K562 (cell line): Measurements from ENCODE around the gene SND1. TPM values are rescaled to one million over a fixed set of nuclear protein-coding genes. Genes with fewer than 3 reads are reported as not detected.
A peak's percentile ranks its signal among the peaks of the same experiment; 100 is the strongest.

Source experiments
- ATF7 ChIP-seq: fragments of 450-650 bp; IDR thresholded peaks from 2 replicates; pipeline ENCODE4 v1.7.1; 2014; ENCODE audit warnings: mild to moderate bottlenecking, moderate library complexity
- FOSL1 ChIP-seq: fragments of 200-800 bp; sonication (Bioruptor generic); conservative IDR thresholded peaks from 2 replicates; pipeline ENCODE4 v1.6.1; 2016; ENCODE audit warnings: missing genetic modification characterization, missing compliant biosample characterization
- FOXA3 ChIP-seq, 2 experiments: fragments of 450-650 bp in 1 of 2; sonication (generic) in 1 of 2; formaldehyde crosslinking; IDR thresholded peaks in 1 of 2; conservative IDR thresholded peaks in 1 of 2; 2 replicates each; pipeline versions ENCODE4 v1.4.0 to v1.8.0; 2020 to 2022; ENCODE audit warnings: mild to moderate bottlenecking in 2 of 2, missing genetic modification reagents in 1 of 2
- JUN ChIP-seq, 2 experiments: sonication (generic) in 1 of 2; formaldehyde crosslinking in 1 of 2; IDR thresholded peaks; 2 replicates each; pipeline versions ENCODE4 v1.6.1 to v1.8.0; 2012 to 2022; ENCODE audit warnings: borderline replicate concordance in 2 of 2, mild to moderate bottlenecking in 2 of 2, improper control_type of control experiment in 1 of 2, low read depth in 1 of 2, low read length in 1 of 2, missing genetic modification reagents in 1 of 2
- MBD2 ChIP-seq: sonication (generic); IDR thresholded peaks from 2 replicates; pipeline ENCODE4 v1.6.1; 2016; ENCODE audit warnings: low read depth, borderline replicate concordance
- NR2C1 ChIP-seq, 2 experiments: fragments of 450-650 bp; IDR thresholded peaks; 2 replicates each; pipeline ENCODE4 v1.6.1; 2017; ENCODE audit warnings: mild to moderate bottlenecking in 2 of 2, antibody characterized with exemption in 1 of 2, inconsistent platforms in 1 of 2, missing compliant biosample characterization in 1 of 2, missing genetic modification characterization in 1 of 2
- POLR3G ChIP-seq: IDR thresholded peaks from 2 replicates; pipeline ENCODE4 v1.6.1; 2011; ENCODE audit not compliant: insufficient read length, insufficient replicate concordance; ENCODE audit errors: extremely low read depth
- RAD21 ChIP-seq, 2 experiments: fragments of 250-450 bp in 1 of 2; fragments of 450-650 bp in 1 of 2; sonication (Bioruptor Pico) in 1 of 2; formaldehyde crosslinking in 1 of 2; IDR thresholded peaks in 1 of 2; conservative IDR thresholded peaks in 1 of 2; 2 replicates each; pipeline versions ENCODE4 v1.4.0 to v1.8.0; 2020 to 2022; ENCODE audit warnings: mild to moderate bottlenecking in 2 of 2, moderate library complexity in 1 of 2
- SAFB2 ChIP-seq: fragments of 200-400 bp; formaldehyde crosslinking; IDR thresholded peaks from 2 replicates; pipeline ENCODE4 v1.6.1; 2018; ENCODE audit warnings: borderline replicate concordance, low read length, low read depth, moderate library complexity; ENCODE audit not compliant: severe bottlenecking
- ZNF134 ChIP-seq: fragments of 250-450 bp; sonication (Bioruptor Pico); conservative IDR thresholded peaks from 2 replicates; pipeline ENCODE4 v1.4.0; 2020
- ZNF174 ChIP-seq: fragments of 250-450 bp; sonication (Bioruptor Pico); IDR thresholded peaks from 2 replicates; pipeline ENCODE4 v1.4.0; 2020; ENCODE audit warnings: mild to moderate bottlenecking
- ZNF354B ChIP-seq: fragments of 250-450 bp; sonication (Bioruptor Pico); IDR thresholded peaks from 2 replicates; pipeline ENCODE4 v1.4.0; 2020
- polyA plus RNA-seq, 8 experiments: library from polyadenylated mRNA; depleted of rRNA in 4 of 8; stranded (reverse) in 5 of 8; unstranded in 3 of 8; fragments of >200 nt; fragmentation: Nextera tagmentation in 2 of 8; fragmentation: Illumina TruSeq in 1 of 8; extraction: Ambion mirVana in 2 of 8; extraction: Trizol in 1 of 8; gene quantifications; 2 replicates each; pipeline versions ENCODE4 v1.2.1 to v1.2.3, GENCODE V29; 2011 to 2014; ENCODE audit warnings: inconsistent platforms in 1 of 8, missing spikeins in 1 of 8
- total RNA-seq, 7 experiments: library from RNA; depleted of rRNA in 6 of 7; stranded (reverse); fragments of >200 nt in 6 of 7; fragmentation: Illumina TruSeq in 2 of 7; extraction: Trizol in 2 of 7; gene quantifications; 2 replicates each; pipeline versions ENCODE4 v1.2.1 to v1.2.3, GENCODE V29; 2011 to 2021; ENCODE audit warnings: low replicate concordance in 1 of 7
- TF ChIP-seq, protein P1 (sequence below): fragments of 450-650 bp; IDR thresholded peaks from 2 replicates; pipeline ENCODE4 v1.6.1; 2017; ENCODE audit warnings: antibody characterized with exemption, mild to moderate bottlenecking
- TF ChIP-seq, protein P2 (sequence below): fragments of 450-650 bp; formaldehyde crosslinking; IDR thresholded peaks from 2 replicates; pipeline ENCODE4 v1.4.0; 2022; ENCODE audit warnings: missing genetic modification characterization
- TF ChIP-seq, protein P3 (sequence below): sonication (generic); formaldehyde crosslinking; IDR thresholded peaks from 2 replicates; pipeline ENCODE4 v1.8.0; 2023; ENCODE audit warnings: missing genetic modification reagents, mild to moderate bottlenecking, borderline replicate concordance

SND1 gene
- total and polyA plus RNA-seq, 9 of the 15 experiments (the other 6 are each of a cell fraction or from before 2014, with no cell fraction given): 46.5 to 307 (median 191) TPM

DNA sequence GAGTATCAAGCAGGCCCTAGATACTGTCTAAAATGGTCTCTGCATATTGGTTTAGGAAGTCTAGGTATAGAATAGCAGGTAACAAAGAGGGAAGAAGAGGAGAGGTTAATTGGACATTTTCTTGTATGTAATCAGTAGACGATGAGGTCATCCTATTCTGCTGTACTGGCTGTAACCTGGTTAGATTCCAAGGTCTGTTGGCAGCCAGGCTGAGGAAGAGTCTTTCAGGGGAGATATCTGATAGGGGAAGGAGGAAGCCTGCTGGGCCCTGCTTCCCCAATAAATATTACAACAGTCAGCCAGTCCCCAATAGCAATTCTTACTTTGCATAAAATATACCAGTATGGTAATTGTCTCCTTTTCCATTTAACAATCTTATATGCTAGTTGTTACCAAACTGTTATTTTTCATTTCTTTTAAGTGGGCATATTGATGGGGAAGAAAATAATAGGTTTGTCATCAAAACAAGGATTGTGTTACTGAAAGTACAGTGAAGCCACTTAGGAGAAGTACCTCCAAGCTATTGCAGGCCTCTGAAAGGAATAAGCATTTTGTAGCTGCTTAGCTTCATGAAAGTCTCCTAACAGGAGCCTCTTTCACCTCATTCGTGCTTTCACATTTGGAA, 192.8 kb downstream of the SND1 start (continued):
- no peak for TF ChIP-seq ZNF134 (CRISPR knock-in tag)
- TF ChIP-seq, protein P1, sequence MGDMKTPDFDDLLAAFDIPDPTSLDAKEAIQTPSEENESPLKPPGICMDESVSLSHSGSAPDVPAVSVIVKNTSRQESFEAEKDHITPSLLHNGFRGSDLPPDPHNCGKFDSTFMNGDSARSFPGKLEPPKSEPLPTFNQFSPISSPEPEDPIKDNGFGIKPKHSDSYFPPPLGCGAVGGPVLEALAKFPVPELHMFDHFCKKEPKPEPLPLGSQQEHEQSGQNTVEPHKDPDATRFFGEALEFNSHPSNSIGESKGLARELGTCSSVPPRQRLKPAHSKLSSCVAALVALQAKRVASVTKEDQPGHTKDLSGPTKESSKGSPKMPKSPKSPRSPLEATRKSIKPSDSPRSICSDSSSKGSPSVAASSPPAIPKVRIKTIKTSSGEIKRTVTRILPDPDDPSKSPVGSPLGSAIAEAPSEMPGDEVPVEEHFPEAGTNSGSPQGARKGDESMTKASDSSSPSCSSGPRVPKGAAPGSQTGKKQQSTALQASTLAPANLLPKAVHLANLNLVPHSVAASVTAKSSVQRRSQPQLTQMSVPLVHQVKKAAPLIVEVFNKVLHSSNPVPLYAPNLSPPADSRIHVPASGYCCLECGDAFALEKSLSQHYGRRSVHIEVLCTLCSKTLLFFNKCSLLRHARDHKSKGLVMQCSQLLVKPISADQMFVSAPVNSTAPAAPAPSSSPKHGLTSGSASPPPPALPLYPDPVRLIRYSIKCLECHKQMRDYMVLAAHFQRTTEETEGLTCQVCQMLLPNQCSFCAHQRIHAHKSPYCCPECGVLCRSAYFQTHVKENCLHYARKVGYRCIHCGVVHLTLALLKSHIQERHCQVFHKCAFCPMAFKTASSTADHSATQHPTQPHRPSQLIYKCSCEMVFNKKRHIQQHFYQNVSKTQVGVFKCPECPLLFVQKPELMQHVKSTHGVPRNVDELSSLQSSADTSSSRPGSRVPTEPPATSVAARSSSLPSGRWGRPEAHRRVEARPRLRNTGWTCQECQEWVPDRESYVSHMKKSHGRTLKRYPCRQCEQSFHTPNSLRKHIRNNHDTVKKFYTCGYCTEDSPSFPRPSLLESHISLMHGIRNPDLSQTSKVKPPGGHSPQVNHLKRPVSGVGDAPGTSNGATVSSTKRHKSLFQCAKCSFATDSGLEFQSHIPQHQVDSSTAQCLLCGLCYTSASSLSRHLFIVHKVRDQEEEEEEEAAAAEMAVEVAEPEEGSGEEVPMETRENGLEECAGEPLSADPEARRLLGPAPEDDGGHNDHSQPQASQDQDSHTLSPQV: peak; percentile 24; the same call in 1 of the 2 replicates
- no peak for TF ChIP-seq MBD2
- 0 out of 2 replicates have a peak, but pooled peaks have one; percentile 26 for TF ChIP-seq ZNF354B (CRISPR knock-in tag)
- TF ChIP-seq, protein P2, sequence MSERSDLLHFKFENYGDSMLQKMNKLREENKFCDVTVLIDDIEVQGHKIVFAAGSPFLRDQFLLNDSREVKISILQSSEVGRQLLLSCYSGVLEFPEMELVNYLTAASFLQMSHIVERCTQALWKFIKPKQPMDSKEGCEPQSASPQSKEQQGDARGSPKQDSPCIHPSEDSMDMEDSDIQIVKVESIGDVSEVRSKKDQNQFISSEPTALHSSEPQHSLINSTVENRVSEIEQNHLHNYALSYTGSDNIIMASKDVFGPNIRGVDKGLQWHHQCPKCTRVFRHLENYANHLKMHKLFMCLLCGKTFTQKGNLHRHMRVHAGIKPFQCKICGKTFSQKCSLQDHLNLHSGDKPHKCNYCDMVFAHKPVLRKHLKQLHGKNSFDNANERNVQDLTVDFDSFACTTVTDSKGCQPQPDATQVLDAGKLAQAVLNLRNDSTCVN: no peak
- TF ChIP-seq, protein P3, sequence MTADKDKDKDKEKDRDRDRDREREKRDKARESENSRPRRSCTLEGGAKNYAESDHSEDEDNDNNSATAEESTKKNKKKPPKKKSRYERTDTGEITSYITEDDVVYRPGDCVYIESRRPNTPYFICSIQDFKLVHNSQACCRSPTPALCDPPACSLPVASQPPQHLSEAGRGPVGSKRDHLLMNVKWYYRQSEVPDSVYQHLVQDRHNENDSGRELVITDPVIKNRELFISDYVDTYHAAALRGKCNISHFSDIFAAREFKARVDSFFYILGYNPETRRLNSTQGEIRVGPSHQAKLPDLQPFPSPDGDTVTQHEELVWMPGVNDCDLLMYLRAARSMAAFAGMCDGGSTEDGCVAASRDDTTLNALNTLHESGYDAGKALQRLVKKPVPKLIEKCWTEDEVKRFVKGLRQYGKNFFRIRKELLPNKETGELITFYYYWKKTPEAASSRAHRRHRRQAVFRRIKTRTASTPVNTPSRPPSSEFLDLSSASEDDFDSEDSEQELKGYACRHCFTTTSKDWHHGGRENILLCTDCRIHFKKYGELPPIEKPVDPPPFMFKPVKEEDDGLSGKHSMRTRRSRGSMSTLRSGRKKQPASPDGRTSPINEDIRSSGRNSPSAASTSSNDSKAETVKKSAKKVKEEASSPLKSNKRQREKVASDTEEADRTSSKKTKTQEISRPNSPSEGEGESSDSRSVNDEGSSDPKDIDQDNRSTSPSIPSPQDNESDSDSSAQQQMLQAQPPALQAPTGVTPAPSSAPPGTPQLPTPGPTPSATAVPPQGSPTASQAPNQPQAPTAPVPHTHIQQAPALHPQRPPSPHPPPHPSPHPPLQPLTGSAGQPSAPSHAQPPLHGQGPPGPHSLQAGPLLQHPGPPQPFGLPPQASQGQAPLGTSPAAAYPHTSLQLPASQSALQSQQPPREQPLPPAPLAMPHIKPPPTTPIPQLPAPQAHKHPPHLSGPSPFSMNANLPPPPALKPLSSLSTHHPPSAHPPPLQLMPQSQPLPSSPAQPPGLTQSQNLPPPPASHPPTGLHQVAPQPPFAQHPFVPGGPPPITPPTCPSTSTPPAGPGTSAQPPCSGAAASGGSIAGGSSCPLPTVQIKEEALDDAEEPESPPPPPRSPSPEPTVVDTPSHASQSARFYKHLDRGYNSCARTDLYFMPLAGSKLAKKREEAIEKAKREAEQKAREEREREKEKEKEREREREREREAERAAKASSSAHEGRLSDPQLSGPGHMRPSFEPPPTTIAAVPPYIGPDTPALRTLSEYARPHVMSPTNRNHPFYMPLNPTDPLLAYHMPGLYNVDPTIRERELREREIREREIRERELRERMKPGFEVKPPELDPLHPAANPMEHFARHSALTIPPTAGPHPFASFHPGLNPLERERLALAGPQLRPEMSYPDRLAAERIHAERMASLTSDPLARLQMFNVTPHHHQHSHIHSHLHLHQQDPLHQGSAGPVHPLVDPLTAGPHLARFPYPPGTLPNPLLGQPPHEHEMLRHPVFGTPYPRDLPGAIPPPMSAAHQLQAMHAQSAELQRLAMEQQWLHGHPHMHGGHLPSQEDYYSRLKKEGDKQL (CRISPR knock-in tag): no peak
- TF ChIP-seq POLR3G: no peak
- TF ChIP-seq RAD21 (CRISPR knock-in tag; conservative IDR thresholded peaks at IDR 0.05 in 1 of 2, IDR thresholded peaks at IDR 0.05 in 1 of 2): peak in 1 of 2 experiments; percentile 30; a peak in 1 of 4 replicates
- TF ChIP-seq FOSL1 (tag): peak; percentile 63
- TF ChIP-seq ATF7: peak; percentile 98
- TF ChIP-seq SAFB2: no peak
- peak; percentile 86 for TF ChIP-seq JUN (IDR thresholded peaks at IDR 0.05; ENCODE audit: borderline replicate concordance, low read depth, low read length)
- no peak; the same call in 1 of the 2 replicates for TF ChIP-seq JUN (CRISPR knock-in tag; IDR thresholded peaks at IDR 0.05; ENCODE audit: borderline replicate concordance)
- 0 out of 4 replicates have a peak, but pooled peaks of 1 of the 2 experiments have one; percentile 29 for TF ChIP-seq FOXA3 (CRISPR knock-in tag; conservative IDR thresholded peaks at IDR 0.05 in 1 of 2, IDR thresholded peaks at IDR 0.05 in 1 of 2)
- no peak for TF ChIP-seq ZNF174
- TF ChIP-seq NR2C1 (IDR thresholded peaks at IDR 0.05): peak; percentile 22; the same call in 1 of the 2 replicates
- TF ChIP-seq NR2C1 (tag; IDR thresholded peaks at IDR 0.05): no peak
